Ovary (tissue), 9 donors: ENCODE data around the gene LAMA2. TPM values are rescaled to one million over a fixed set of nuclear protein-coding genes. Genes with fewer than 3 reads are reported as not detected.

Experiments
- DNase-seq, 5 donors: peaks; one replicate each; pipeline ENCODE4 v3.0.0-alpha.2; 2019 to 2020
- H3K27ac ChIP-seq, 2 donors: fragments of 200-600 bp; one replicate each; pipeline versions ENCODE4 v1.5.1 to v1.8.0; 2019 to 2022
- H3K27me3 ChIP-seq: fragments of 200-600 bp; one replicate; pipeline ENCODE4 v1.8.0; 2022
- H3K36me3 ChIP-seq: fragments of 200-600 bp; sonication (generic); one replicate; pipeline ENCODE4 v1.5.1; 2019
- H3K4me1 ChIP-seq: one replicate; pipeline ENCODE4 v1.8.1; 2013; ENCODE audit warnings: mild to moderate bottlenecking, moderate library complexity; ENCODE audit not compliant: insufficient read depth
- H3K4me3 ChIP-seq: fragments of 200-600 bp; sonication (generic); one replicate; pipeline ENCODE4 v1.5.1; 2017
- H3K9me3 ChIP-seq, 2 donors: fragments of 200-600 bp in 1 of 2; sonication (generic) in 1 of 2; one replicate each; pipeline versions ENCODE4 v1.5.1 to v1.8.1; 2013 to 2019; ENCODE audit warnings: mild to moderate bottlenecking in 1 of 2, moderate library complexity in 1 of 2
- CTCF ChIP-seq, 3 donors: fragments of 450-650 bp in 2 of 3; fragments of 200-600 bp in 1 of 3; IDR thresholded peaks; one replicate each; pipeline versions ENCODE4 v1.5.1 to v1.8.0; 2016 to 2022; ENCODE audit warnings: antibody characterized with exemption in 3 of 3, mild to moderate bottlenecking in 1 of 3
- EP300 ChIP-seq: sonication (generic); formaldehyde crosslinking; IDR thresholded peaks from one replicate; pipeline ENCODE4 v1.6.1; 2017; ENCODE audit warnings: antibody characterized with exemption
- POLR2A ChIP-seq: fragments of 450-650 bp; IDR thresholded peaks from one replicate; pipeline ENCODE4 v1.6.1; 2017; ENCODE audit warnings: antibody characterized with exemption, mild to moderate bottlenecking, moderate library complexity
- WGBS, 3 donors: extraction: QIAGEN DNeasy Blood & Tissue Kit in 1 of 3; methylation state at CpG; one replicate each; pipeline versions ENCODE4 v1.1.5 to v1.1.7; 2013 to 2017; 5-methylcytosine and 5-hydroxymethylcytosine counted together
- intact Hi-C, 4 donors: fragments of 100-400 bp; cut with DNase I; formaldehyde crosslinking; loops; one replicate each; pipeline versions ENCODE4 v1.11.0 to v1.15.1; 2022 to 2023
- polyA plus RNA-seq, 2 donors: library from polyadenylated mRNA; stranded (reverse); fragments of 200-250 nt in 1 of 2; fragments of 350-450 nt in 1 of 2; fragmentation: Illumina TruSeq in 1 of 2; extraction: RNeasy Lipid Tissue Mini Kit (QIAGEN cat#74804) in 1 of 2; gene quantifications; one replicate each; pipeline ENCODE4 v1.2.3, GENCODE V29; 2013 to 2014
- total RNA-seq, 7 donors: library from RNA; depleted of rRNA in 2 of 7; stranded (reverse); fragments of >200 nt in 2 of 7; fragmentation: NEBNext Ultra II Directional in 3 of 7; extraction: Animal tissue kit (Norgen Biotek cat#: 25700) in 3 of 7; gene quantifications; one replicate each; pipeline versions ENCODE4 v1.1.0 to v1.2.4, GENCODE V29; 2016 to 2023
- donor health status: DM: no; HTN: no; CAD: no; lungs with moderate emphysema.
- donor health status: DM: no; HTN: no; CAD: no.
- donor health status: Bipolar disorder and iron deficiency.
- donor health status: DM: yes; HTN: yes; CAD: no.
- donor health status: DM: no; HTN: no; CAD: no.
- donor health status: DM: yes; HTN: yes; CAD: no.

Gene LAMA2
- total and polyA plus RNA-seq, 9 donors, result 42.5 to 226 (median 121) TPM

- H3K4me1 ChIP-seq, result peaks cover 18% of the 10 kb centered on the region
- no peaks in the 10 kb centered on the region for H3K9me3 ChIP-seq
- peak in 1 of 5 donors; percentile 43 for DNase-seq
- peak overlapping the region; percentile 75 to 89 for H3K27ac ChIP-seq
- intact Hi-C loops, result loop anchor here in 1 of 4 donors (10.0 kb wide), 1 partner anchor 250 kb away; the partner anchor contains the start of gene LAMA2
- no peak for TF ChIP-seq CTCF (IDR thresholded peaks at IDR 0.05)
- no peak for TF ChIP-seq POLR2A
- no peak for TF ChIP-seq EP300
- no peaks in the 10 kb centered on the region for H3K27me3 ChIP-seq
- H3K36me3 ChIP-seq, result no peaks in the 10 kb centered on the region
- no peak overlapping the region for H3K4me3 ChIP-seq
These were observed 251.6 kb downstream of the LAMA2 start for GRCh38 chr6:129134535-129134934.

- H3K4me1 ChIP-seq, result peaks cover 16% of the 10 kb centered on the region
These were observed 252.5 kb downstream of the LAMA2 start for GRCh38 chr6:129135451-129135850.

DNA sequence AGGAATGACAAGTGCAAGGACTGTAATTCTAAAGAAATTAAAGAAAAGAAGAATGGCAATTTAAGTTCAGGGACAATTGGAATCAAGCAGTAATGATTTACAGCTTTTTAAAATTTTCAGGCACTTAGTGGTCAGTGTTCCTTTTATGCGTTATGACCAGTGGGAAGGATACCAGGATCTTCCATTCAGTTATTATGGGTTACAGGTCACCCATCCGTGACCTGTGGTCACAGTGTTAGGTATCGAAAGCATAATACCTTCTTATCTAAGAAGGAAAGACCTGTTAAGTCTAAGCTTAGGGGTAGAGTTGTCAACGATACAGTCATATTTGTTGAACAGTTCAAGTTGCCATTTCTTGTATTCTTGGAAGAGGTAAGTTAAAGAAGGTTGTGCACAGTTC, 253.8 kb downstream of the LAMA2 start:
- DNase-seq, result no peak
- H3K36me3 ChIP-seq, result no peaks in the 10 kb centered on the region
- TF ChIP-seq POLR2A, result no peak
- H3K4me3 ChIP-seq, result no peak overlapping the region
- H3K27me3 ChIP-seq, result no peaks in the 10 kb centered on the region
- H3K4me1 ChIP-seq, result peaks cover 19% of the 10 kb centered on the region
- H3K9me3 ChIP-seq, result no peaks in the 10 kb centered on the region
- 91 to 92% (median 92%) methylated on average over 4 of the region's 4 CpGs for WGBS, 3 donors
- intact Hi-C loops, result loop anchor here in 1 of 4 donors (10.0 kb wide), 1 partner anchor 252 kb away; the partner anchor contains the start of gene LAMA2
- H3K27ac ChIP-seq, result peak overlapping the region in 1 of 2 donors; percentile 3

More at GRCh38 chr6:129135451-129135850, 252.5 kb downstream of the LAMA2 start:
- DNase-seq, result no peak
- H3K27me3 ChIP-seq, result no peaks in the 10 kb centered on the region
- no peak overlapping the region for H3K4me3 ChIP-seq
- intact Hi-C loops, result loop anchor here in 1 of 4 donors (10.0 kb wide), 1 partner anchor 251 kb away; the partner anchor contains the start of gene LAMA2
- no peaks in the 10 kb centered on the region for H3K36me3 ChIP-seq
- peak overlapping the region in 1 of 2 donors; percentile 75 for H3K27ac ChIP-seq
- no peaks in the 10 kb centered on the region for H3K9me3 ChIP-seq
- TF ChIP-seq EP300, result no peak
- TF ChIP-seq POLR2A, result no peak
- TF ChIP-seq CTCF (IDR thresholded peaks at IDR 0.05), result no peak
- WGBS, 3 donors, result 7 to 17% (median 11%) methylated on average over 1 of the region's 1 CpG

DNA sequence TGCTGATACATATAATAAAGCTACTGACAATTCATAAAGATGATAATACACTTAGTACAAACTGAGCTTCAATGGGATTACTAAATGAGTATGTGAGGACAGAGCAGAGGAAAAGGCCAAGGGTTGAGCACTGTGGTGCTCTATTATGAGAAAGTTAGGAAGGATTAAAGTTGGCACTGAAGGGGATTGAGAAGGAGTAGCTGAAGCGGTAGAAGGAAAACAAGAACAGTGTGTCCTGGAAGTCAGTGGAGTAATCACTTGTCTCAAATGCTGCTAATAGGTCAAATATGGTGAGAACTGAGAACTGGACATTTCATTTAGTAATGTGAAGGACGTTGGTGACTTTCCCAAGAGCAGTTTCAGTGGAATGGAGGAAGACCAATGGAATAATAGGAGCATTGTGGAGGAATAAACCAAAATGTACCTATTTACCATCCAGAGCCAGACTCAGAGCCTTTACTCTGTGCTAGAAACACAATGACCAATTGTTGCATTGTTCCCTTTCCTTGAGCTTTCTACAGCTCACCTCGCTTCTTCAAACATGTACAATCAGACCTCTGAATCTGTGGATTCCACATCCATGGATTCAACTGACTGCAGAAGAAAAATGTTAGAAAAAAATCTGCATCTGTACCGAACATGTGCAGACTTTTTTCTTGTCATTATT, 255.9 kb downstream of the LAMA2 start:
- 54 to 59% (median 59%) methylated on average over 4 of the region's 4 CpGs for WGBS, 3 donors
- peaks cover 16% of the 10 kb centered on the region for H3K4me1 ChIP-seq
- H3K4me3 ChIP-seq, result no peak overlapping the region
- no peaks in the 10 kb centered on the region for H3K36me3 ChIP-seq
- intact Hi-C loops, result loop anchor here in 1 of 4 donors (10.0 kb wide), 1 partner anchor 254 kb away; the partner anchor contains the start of gene LAMA2
- peak; percentile 71 for TF ChIP-seq EP300
- TF ChIP-seq POLR2A, result no peak
- TF ChIP-seq CTCF (IDR thresholded peaks at IDR 0.05), result no peak
- H3K27me3 ChIP-seq, result no peaks in the 10 kb centered on the region
- peak in 2 of 5 donors; percentile 50 to 55 for DNase-seq
- no peaks in the 10 kb centered on the region for H3K9me3 ChIP-seq
- H3K27ac ChIP-seq, result peak overlapping the region in 1 of 2 donors; percentile 37

- 1 to 7% (median 3%) methylated on average over 2 of the region's 2 CpGs for WGBS, 3 donors
- Histone ChIP-seq H3K4me3 (no peak overlapping the region), H3K36me3 (no peaks in the 10 kb centered on the region), H3K4me1 (peaks cover 8% of the 10 kb centered on the region), H3K27ac (peak overlapping the region; percentile 27 to 42), H3K27me3 (no peaks in the 10 kb centered on the region), H3K9me3 (no peaks in the 10 kb centered on the region)
- peak; percentile 33 to 71 (median 49) for DNase-seq
- TF ChIP-seq POLR2A (no peak), EP300 (no peak), CTCF (IDR thresholded peaks at IDR 0.05) (no peak)
- intact Hi-C loops, result loop anchor here in 1 of 4 donors (10.0 kb wide), 1 partner anchor 174 kb away; no protein-coding TSS in a partner anchor
These were observed 257.6 kb downstream of the LAMA2 start for GRCh38 chr6:129140526-129140925.
